HFFc6 (cell line): Measurements from ENCODE around the gene POSTN. TPM values are rescaled to one million over a fixed set of nuclear protein-coding genes. Genes with fewer than 3 reads are reported as not detected.

Source experiments
- DNase-seq: peaks from one replicate; pipeline ENCODE4 v3.0.0-alpha.2; 2018
- H3K27ac Mint-ChIP-seq: 2 replicates; pipeline ENCODE4 v1.8.0; 2020; ENCODE audit warnings: mild to moderate bottlenecking, mixed read lengths
- H3K27me3 Mint-ChIP-seq: 2 replicates; pipeline ENCODE4 v1.8.0; 2021; ENCODE audit warnings: mild to moderate bottlenecking, moderate library complexity, mixed read lengths; ENCODE audit not compliant: insufficient read depth
- H3K36me3 Mint-ChIP-seq: 2 replicates; pipeline ENCODE4 v1.8.0; 2021; ENCODE audit warnings: low read depth, mixed read lengths
- H3K4me1 Mint-ChIP-seq: 2 replicates; pipeline ENCODE4 v1.8.0; 2020; ENCODE audit warnings: low read depth, mixed read lengths
- H3K4me3 Mint-ChIP-seq: 2 replicates; pipeline ENCODE4 v1.8.0; 2020; ENCODE audit warnings: mild to moderate bottlenecking, moderate library complexity, mixed read lengths
- H3K9me3 Mint-ChIP-seq: 2 replicates; pipeline ENCODE4 v1.8.0; 2020; ENCODE audit warnings: mild to moderate bottlenecking, mixed read lengths
- CTCF ChIP-seq: fragments of 200-600 bp; sonication (generic); IDR thresholded peaks from 2 replicates; pipeline ENCODE4 v1.5.0; 2021; ENCODE audit warnings: antibody characterized with exemption, mild to moderate bottlenecking
- total RNA-seq, 6 experiments: library from RNA; stranded (reverse); fragmentation: NEBNext Ultra II Directional; extraction: Animal tissue kit (Norgen Biotek cat#: 25700); gene quantifications; 2 replicates in 1 of 6; 3 replicates in 5 of 6; pipeline ENCODE4 v1.2.3, GENCODE V29; 2021

Gene POSTN
- total RNA-seq, 6 experiments from 2014 or later = 20.5 to 220 (median 23.5) TPM

DNA sequence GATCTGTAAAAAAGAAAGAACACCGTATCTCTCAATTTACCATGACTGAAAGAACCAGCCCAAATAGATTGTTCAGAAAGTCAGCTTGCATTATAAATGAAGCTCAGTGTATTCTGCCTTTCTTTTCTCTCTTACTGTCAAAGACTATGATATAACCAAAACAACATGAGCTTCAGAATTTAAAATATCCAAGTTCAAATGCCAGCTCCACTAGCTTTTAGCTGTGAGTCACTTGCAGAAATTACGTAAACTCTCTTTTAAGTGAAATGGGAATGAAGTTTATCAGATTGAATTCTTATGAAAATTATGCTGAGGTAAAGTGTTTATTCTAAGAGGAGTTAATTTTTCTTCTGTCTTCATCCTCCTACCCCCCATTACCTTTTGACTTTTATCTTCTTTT is 20.0 kb upstream of the POSTN start:
- H3K9me3 Mint-ChIP-seq = no peaks in the 10 kb centered on the region
- H3K27ac Mint-ChIP-seq = peak overlapping the region; percentile 68
- peak; percentile 59 for DNase-seq

DNA sequence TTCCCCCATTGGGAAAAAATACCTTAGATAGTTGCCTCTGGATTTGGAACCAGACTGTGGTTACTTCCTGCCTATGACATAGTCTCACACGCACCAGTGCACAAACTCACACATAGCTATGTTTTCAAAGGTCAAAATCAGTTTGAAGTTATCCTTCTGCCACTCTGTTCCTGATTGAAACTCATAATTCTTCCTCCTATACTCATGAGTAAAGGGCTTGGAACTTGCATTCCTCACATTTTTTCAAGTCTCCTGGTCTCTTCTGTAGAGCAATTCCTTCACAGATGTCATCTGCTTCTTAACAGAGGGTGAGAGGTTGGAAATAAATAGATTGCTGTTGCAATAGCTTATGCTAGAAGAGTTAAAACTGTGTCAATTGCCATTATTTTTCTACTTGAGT is 18.6 kb upstream of the POSTN start:
- H3K4me1 Mint-ChIP-seq = peaks cover 57% of the 10 kb centered on the region
- H3K9me3 Mint-ChIP-seq = no peaks in the 10 kb centered on the region
- no peaks in the 10 kb centered on the region for H3K27me3 Mint-ChIP-seq
- H3K36me3 Mint-ChIP-seq = no peaks in the 10 kb centered on the region
- no peak for TF ChIP-seq CTCF
- peak overlapping the region; percentile 78 for H3K27ac Mint-ChIP-seq
- peak overlapping the region; percentile 61 for H3K4me3 Mint-ChIP-seq
- DNase-seq = peak; percentile 79

More for the DNA sequence above, 20.0 kb upstream of the POSTN start:
- Mint-ChIP-seq H3K27me3 (no peaks in the 10 kb centered on the region), H3K4me3 (peak overlapping the region; percentile 45; the same call in 1 of the 2 replicates), H3K4me1 (peaks cover 51% of the 10 kb centered on the region), H3K36me3 (no peaks in the 10 kb centered on the region)
- TF ChIP-seq CTCF = no peak

DNA sequence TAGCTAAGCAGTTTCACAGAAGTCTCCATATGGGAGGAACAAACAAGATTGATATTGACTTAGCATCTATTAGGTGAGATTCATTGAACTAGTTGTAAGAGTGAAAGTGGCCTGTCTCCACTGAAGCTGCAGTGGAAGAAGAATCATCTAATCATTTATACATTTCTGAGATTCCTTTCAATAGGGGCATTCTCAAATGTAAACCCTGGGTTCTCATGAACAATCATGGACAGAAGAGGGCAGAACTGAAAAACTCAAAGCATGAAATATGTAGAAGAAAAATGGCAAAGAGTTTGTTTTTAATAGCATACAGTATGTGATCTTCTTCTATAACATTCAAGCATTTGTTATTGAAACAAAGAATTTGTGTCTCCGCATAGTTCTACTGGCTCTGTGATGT is 17.6 kb upstream of the POSTN start:
- Mint-ChIP-seq H3K27me3 (no peaks in the 10 kb centered on the region), H3K27ac (peak overlapping the region; percentile 78), H3K4me1 (peaks cover 57% of the 10 kb centered on the region), H3K36me3 (no peaks in the 10 kb centered on the region), H3K9me3 (no peaks in the 10 kb centered on the region), H3K4me3 (peak overlapping the region; percentile 61)
- peak; percentile 7; the same call in 1 of the 2 replicates for TF ChIP-seq CTCF
- DNase-seq = peak; percentile 23

DNA sequence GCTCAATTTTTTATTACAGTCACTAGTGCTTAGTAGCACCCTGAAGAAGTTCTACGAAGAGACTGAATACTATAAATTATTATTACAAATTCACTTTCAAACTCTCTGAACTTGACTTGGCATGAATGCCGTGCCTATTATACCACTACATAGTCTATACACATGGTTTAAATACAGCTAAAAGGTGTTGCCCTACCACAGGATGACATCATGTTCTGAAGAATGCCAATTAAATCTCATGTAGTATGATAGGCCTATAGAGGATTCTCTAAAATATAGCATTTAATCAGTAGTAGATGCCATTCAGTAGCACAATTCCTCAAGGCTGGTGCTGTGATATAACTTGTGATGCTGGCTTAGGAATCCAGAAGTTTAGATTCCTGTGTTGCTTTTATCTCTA is 16.7 kb upstream of the POSTN start:
- Mint-ChIP-seq H3K4me3 (no peak overlapping the region), H3K4me1 (peaks cover 57% of the 10 kb centered on the region), H3K27me3 (no peaks in the 10 kb centered on the region), H3K27ac (no peak overlapping the region), H3K36me3 (no peaks in the 10 kb centered on the region), H3K9me3 (no peaks in the 10 kb centered on the region)
- TF ChIP-seq CTCF = no peak
- no peak for DNase-seq

- Mint-ChIP-seq H3K27ac (no peak overlapping the region; the same call in 1 of the 2 replicates), H3K9me3 (no peaks in the 10 kb centered on the region)
- TF ChIP-seq CTCF = no peak
These were observed 15.1 kb upstream of the POSTN start for GRCh38 chr13:37613638-37614037.

GRCh38 chr13:37613236-37613635 is 14.7 kb upstream of the POSTN start:
- peaks cover 53% of the 10 kb centered on the region for H3K4me1 Mint-ChIP-seq
- no peaks in the 10 kb centered on the region for H3K36me3 Mint-ChIP-seq
- no peak overlapping the region for H3K4me3 Mint-ChIP-seq
- H3K27me3 Mint-ChIP-seq = no peaks in the 10 kb centered on the region
- DNase-seq = no peak
- no peak for TF ChIP-seq CTCF
- H3K27ac Mint-ChIP-seq = no peak overlapping the region
- H3K9me3 Mint-ChIP-seq = no peaks in the 10 kb centered on the region

More at GRCh38 chr13:37613638-37614037, 15.1 kb upstream of the POSTN start:
- no peaks in the 10 kb centered on the region for H3K27me3 Mint-ChIP-seq
- no peak for DNase-seq
- no peaks in the 10 kb centered on the region for H3K36me3 Mint-ChIP-seq
- H3K4me3 Mint-ChIP-seq = no peak overlapping the region
- peaks cover 57% of the 10 kb centered on the region for H3K4me1 Mint-ChIP-seq
